ENCODE data around the gene MICA.
"Not testable (repeated sequence)": the region's sequence is repeated elsewhere in the genome, so short reads cannot be mapped to it uniquely, and the experiment has no call there.

MICA gene

GRCh38 chr6:31414148-31414770 lies 10.9 kb downstream of the MICA start:
- not testable (repeated sequence) for DNase-seq

GRCh38 chr6:31414771-31415265 lies 11.4 kb downstream of the MICA start:
- DNase-seq: no peak

- no peak for DNase-seq
Measured at GRCh38 chr6:31416394-31417014, 13.1 kb downstream of the MICA start.

GRCh38 chr6:31418251-31418650 lies 14.9 kb downstream of the MICA start:
- DNase-seq: no peak

GRCh38 chr6:31419842-31420241 lies 16.4 kb downstream of the MICA start:
- DNase-seq: no peak

- no peak for DNase-seq
Measured at GRCh38 chr6:31420546-31420945, 17.2 kb downstream of the MICA start.

GRCh38 chr6:31422587-31422986 lies 19.2 kb downstream of the MICA start:
- no peak for DNase-seq

- no peak for DNase-seq
Measured at GRCh38 chr6:31423550-31423949, 20.2 kb downstream of the MICA start.

GRCh38 chr6:31426395-31427354 lies 23.3 kb downstream of the MICA start:
- DNase-seq: no peak

GRCh38 chr6:31430449-31430848 lies 27.1 kb downstream of the MICA start:
- DNase-seq: no peak

- not testable (repeated sequence) for DNase-seq
Measured at GRCh38 chr6:31435051-31435450, 31.7 kb downstream of the MICA start.

GRCh38 chr6:31438222-31438621 lies 34.8 kb downstream of the MICA start:
- DNase-seq: no peak

GRCh38 chr6:31438677-31439076 lies 35.3 kb downstream of the MICA start:
- no peak for DNase-seq

- peak; percentile 66 for DNase-seq
Measured at GRCh38 chr6:31441365-31442267, 38.2 kb downstream of the MICA start.

GRCh38 chr6:31446481-31446880 lies 43.1 kb downstream of the MICA start:
- DNase-seq: peak; percentile 31

- DNase-seq: not testable (repeated sequence)
Measured at GRCh38 chr6:31446999-31447789, 43.8 kb downstream of the MICA start.

GRCh38 chr6:31450751-31451150 lies 47.4 kb downstream of the MICA start:
- DNase-seq: no peak

GRCh38 chr6:31452859-31453258 lies 49.5 kb downstream of the MICA start:
- DNase-seq: no peak

GRCh38 chr6:31453259-31453658 lies 49.9 kb downstream of the MICA start:
- no peak for DNase-seq

- DNase-seq: not testable (repeated sequence)
Measured at GRCh38 chr6:31459864-31460263, 56.5 kb downstream of the MICA start.

GRCh38 chr6:31460361-31461025 lies 57.1 kb downstream of the MICA start:
- DNase-seq: no peak

Data from fibroblast of skin of scalp (primary cell).